HepG2 (cell line): ENCODE results near the gene FAM53B. TPM values are rescaled to one million over a fixed set of nuclear protein-coding genes. Genes with fewer than 3 reads are reported as not detected.

Source experiments
- ATAC-seq: fragments of 200-7000 bp; cut with Tn5 transposase; 3 replicates; pipeline ENCODE4 v1.9.1; 2020; ENCODE audit warnings: mild to moderate bottlenecking, moderate library complexity
- BruUV-seq: library from RNA; stranded (reverse); fragments of 400-500 nt; replicated peaks from 2 replicates; lab custom pipeline; 2021; lab: Mats Ljungman, UMichigan
- CTCF ChIA-PET: fragments of 300-600 bp; formaldehyde crosslinking; extraction: SDS; loops from one replicate; lab custom pipeline; 2021; ENCODE audit warnings: low total read pairs, inconsistent platforms, low intra/inter-chr PET ratio; lab: Yijun Ruan, JAX
- POLR2A ChIA-PET: fragments of 350-600 bp; sonication (Branson Sonifier 250); formaldehyde crosslinking; loops from one replicate; lab custom pipeline; 2020; ENCODE audit warnings: antibody characterized with exemption, inconsistent platforms; lab: Yijun Ruan, JAX
- DNase-seq: peaks from one replicate; pipeline ENCODE4 v3.0.0-alpha.2; 2015; ENCODE audit warnings: low spot score
- FAIRE-seq: peaks from 3 replicates; lab custom pipeline; 2011; peaks lifted over from hg19 to GRCh38; lab: Jason Lieb, UNC
- H2AFZ ChIP-seq: one replicate; pipeline ENCODE4 v1.6.1; 2011; ENCODE audit warnings: low read length, inconsistent platforms
- H3K27ac ChIP-seq: fragments of 300-600 bp; 3 replicates; pipeline ENCODE4 v1.8.0; 2011; ENCODE audit warnings: mixed run types, mild to moderate bottlenecking, mixed read lengths, low read length, inconsistent platforms; ENCODE audit not compliant: insufficient read depth; ENCODE audit errors: extremely low read length
- H3K27me3 ChIP-seq, 2 experiments: fragments of 200-600 bp in 1 of 2; 2 replicates in 1 of 2; 3 replicates in 1 of 2; pipeline versions ENCODE4 v1.6.0 to v1.8.0; 2011; ENCODE audit warnings: low read length in 2 of 2, mild to moderate bottlenecking in 2 of 2, moderate library complexity in 2 of 2, inconsistent platforms in 1 of 2; ENCODE audit not compliant: insufficient read depth in 2 of 2, control insufficient read depth in 1 of 2
- H3K36me3 ChIP-seq, 2 experiments: fragments of 200-600 bp in 1 of 2; replicated peaks in 1 of 2; 2 replicates in 1 of 2; 3 replicates in 1 of 2; pipeline versions ENCODE4 v1.5.1 to v1.8.0; 2011; ENCODE audit warnings: low read length in 2 of 2, inconsistent platforms in 1 of 2; ENCODE audit not compliant: insufficient read depth in 2 of 2, control insufficient read depth in 1 of 2
- H3K4me1 ChIP-seq: 2 replicates; pipeline ENCODE4 v1.5.1; 2012; ENCODE audit warnings: low read length, inconsistent platforms; ENCODE audit not compliant: insufficient read depth
- H3K4me2 ChIP-seq: 2 replicates; pipeline ENCODE4 v1.6.0; 2011; ENCODE audit warnings: low read depth, low read length, inconsistent platforms
- H3K4me3 ChIP-seq, 3 experiments: fragments of 200-600 bp in 1 of 3; sonication (generic), shearing (Covaris generic) in 1 of 3; replicated peaks in 1 of 3; 2 replicates each; pipeline ENCODE4 v1.5.1; 2011 to 2016; ENCODE audit warnings: low read length in 3 of 3, inconsistent platforms in 2 of 3, low read depth in 2 of 3, mild to moderate bottlenecking in 2 of 3, control low read depth in 1 of 3, mixed read lengths in 1 of 3; ENCODE audit not compliant: insufficient read depth in 1 of 3
- H3K79me2 ChIP-seq: one replicate; pipeline ENCODE4 v1.6.1; 2011; ENCODE audit warnings: low read length, inconsistent platforms; ENCODE audit not compliant: insufficient read depth
- H3K9ac ChIP-seq: 2 replicates; pipeline ENCODE4 v1.6.0; 2011; ENCODE audit warnings: mild to moderate bottlenecking, low read depth, low read length, inconsistent platforms; ENCODE audit not compliant: insufficient read depth
- H3K9me3 ChIP-seq: 2 replicates; pipeline ENCODE4 v1.5.1; 2012; ENCODE audit warnings: mild to moderate bottlenecking, low read length
- H4K20me1 ChIP-seq: 2 replicates; pipeline ENCODE4 v1.6.0; 2011; ENCODE audit warnings: inconsistent platforms, mild to moderate bottlenecking, low read length, moderate library complexity; ENCODE audit not compliant: insufficient read depth
- HMG20B ChIP-seq: conservative IDR thresholded peaks from 2 replicates; pipeline ENCODE4 v1.6.1; 2016; ENCODE audit warnings: missing genetic modification reagents, missing compliant biosample characterization
- MED8 ChIP-seq: sonication (generic); formaldehyde crosslinking; IDR thresholded peaks from 2 replicates; pipeline ENCODE4 v1.8.1; 2023; ENCODE audit warnings: mild to moderate bottlenecking, missing genetic modification reagents; ENCODE audit not compliant: insufficient replicate concordance
- PAWR ChIP-seq: sonication (generic); formaldehyde crosslinking; IDR thresholded peaks from 2 replicates; pipeline ENCODE4 v1.4.0; 2020; ENCODE audit warnings: missing genetic modification reagents, mild to moderate bottlenecking, borderline replicate concordance
- PHF21A ChIP-seq: sonication (generic); formaldehyde crosslinking; IDR thresholded peaks from 2 replicates; pipeline ENCODE4 v1.5.0; 2020; ENCODE audit warnings: mild to moderate bottlenecking, missing genetic modification reagents
- PLRG1 ChIP-seq: fragments of 450-650 bp; conservative IDR thresholded peaks from 2 replicates; pipeline ENCODE4 v1.6.1; 2016
- RELA ChIP-seq: sonication (generic); formaldehyde crosslinking; IDR thresholded peaks from 2 replicates; pipeline ENCODE4 v1.4.0; 2020; ENCODE audit warnings: missing genetic modification reagents
- ZFYVE20 ChIP-seq: sonication (generic); formaldehyde crosslinking; IDR thresholded peaks from 2 replicates; pipeline ENCODE4 v1.8.0; 2023; ENCODE audit warnings: low read depth, mild to moderate bottlenecking, moderate library complexity, missing genetic modification reagents, borderline replicate concordance
- ZKSCAN1 ChIP-seq: fragments of 150-350 bp; IDR thresholded peaks from 2 replicates; pipeline ENCODE4 v1.6.1; 2014; ENCODE audit warnings: low read length
- ZKSCAN5 ChIP-seq: sonication (generic); formaldehyde crosslinking; IDR thresholded peaks from 2 replicates; pipeline ENCODE4 v1.5.1; 2020; ENCODE audit warnings: mild to moderate bottlenecking, missing genetic modification reagents
- ZNF180 ChIP-seq: sonication (generic); formaldehyde crosslinking; IDR thresholded peaks from 2 replicates; pipeline ENCODE4 v1.4.0; 2020; ENCODE audit warnings: low read depth, missing genetic modification reagents, borderline replicate concordance
- WGBS: methylation state at CpG from one replicate; pipeline ENCODE4 v1.1.6; 2017; ENCODE audit warnings: low lambda C conversion rate; 5-methylcytosine and 5-hydroxymethylcytosine counted together
- in situ Hi-C: cut with HindIII; loops from 2 replicates; pipeline ENCODE4 v1.10.0; 2017; ENCODE audit warnings: low pct_unique_long_range_greater_than_20kb; ENCODE audit not compliant: extremely low pct_ligation_motif_present
- intact Hi-C: fragments of 100-400 bp; cut with micrococcal nuclease; formaldehyde crosslinking; loops from one replicate; pipeline ENCODE4 v1.10.0; 2022; ENCODE audit not compliant: unreplicated experiment
- polyA plus RNA-seq, 8 experiments: library from polyadenylated mRNA; depleted of rRNA in 3 of 8; stranded (reverse) in 7 of 8; unstranded in 1 of 8; fragments of >200 nt; fragmentation: Illumina TruSeq in 4 of 8; extraction: Trizol in 4 of 8; gene quantifications; 2 replicates each; pipeline versions ENCODE4 v1.2.1 to v1.2.3, GENCODE V29; 2011 to 2016; ENCODE audit warnings: low read depth in 4 of 8, missing spikeins in 1 of 8, mixed read lengths in 1 of 8; ENCODE audit not compliant: insufficient read depth in 1 of 8
- total RNA-seq, 5 experiments: library from RNA; depleted of rRNA; stranded (reverse); fragments of >200 nt; fragmentation: Illumina TruSeq; extraction: Trizol; gene quantifications; 2 replicates each; pipeline ENCODE4 v1.2.3, GENCODE V29; 2016; ENCODE audit warnings: low read depth in 1 of 5
- TF ChIP-seq, protein P1 (sequence below), 2 experiments: sonication (generic) in 1 of 2; formaldehyde crosslinking in 1 of 2; IDR thresholded peaks; 2 replicates each; pipeline versions ENCODE4 v1.4.0 to v1.6.1; 2018 to 2020; ENCODE audit warnings: missing genetic modification reagents in 2 of 2, borderline replicate concordance in 1 of 2, low read depth in 1 of 2, mild to moderate bottlenecking in 1 of 2, missing biosample characterization in 1 of 2
- TF ChIP-seq, protein P2 (sequence below): sonication (generic); formaldehyde crosslinking; IDR thresholded peaks from 2 replicates; pipeline ENCODE4 v1.4.0; 2020; ENCODE audit warnings: mild to moderate bottlenecking, missing genetic modification reagents
- TF ChIP-seq, protein P3 (sequence below): IDR thresholded peaks from 2 replicates; pipeline ENCODE4 v1.6.1; 2012; ENCODE audit warnings: low read depth, low read length, improper control_type of control experiment

FAM53B gene
- total and polyA plus RNA-seq, 2 of the 13 experiments (the other 11 are each of a cell fraction or from before 2014, with no cell fraction given), result 6.4 to 19.3 TPM

DNA sequence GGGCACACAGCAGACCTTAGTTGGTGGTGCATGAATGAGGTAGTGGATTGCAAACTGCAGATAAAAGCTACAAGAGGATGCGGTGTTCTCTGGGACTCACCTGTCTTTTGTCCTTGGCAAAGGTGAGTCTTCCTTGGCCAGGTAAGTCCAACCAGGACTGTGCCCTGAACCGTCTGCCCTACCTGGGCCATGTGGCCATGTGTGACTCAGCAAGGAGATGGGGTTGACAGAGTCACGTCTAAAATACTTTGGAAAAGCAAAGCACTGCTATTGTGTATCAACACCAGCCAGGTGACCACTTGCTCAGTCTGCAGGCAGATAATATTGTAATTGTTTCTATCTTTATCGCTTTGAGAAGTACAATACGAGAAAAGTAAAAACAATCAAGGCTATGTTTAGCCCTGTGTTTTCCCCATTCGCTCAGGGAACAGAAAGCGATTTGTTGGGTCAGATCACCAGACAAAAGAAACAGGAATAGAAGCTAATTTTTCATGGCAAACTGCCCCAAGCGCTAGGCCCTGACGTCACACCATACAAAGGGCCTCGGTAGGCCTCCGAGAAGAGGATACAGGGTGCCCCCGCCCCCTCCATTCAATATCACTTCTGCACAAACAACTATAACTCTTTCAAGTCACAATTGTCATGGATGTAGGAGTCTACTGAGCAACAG lies 57.3 kb downstream of the FAM53B start (continued):
- TF ChIP-seq, protein P1, sequence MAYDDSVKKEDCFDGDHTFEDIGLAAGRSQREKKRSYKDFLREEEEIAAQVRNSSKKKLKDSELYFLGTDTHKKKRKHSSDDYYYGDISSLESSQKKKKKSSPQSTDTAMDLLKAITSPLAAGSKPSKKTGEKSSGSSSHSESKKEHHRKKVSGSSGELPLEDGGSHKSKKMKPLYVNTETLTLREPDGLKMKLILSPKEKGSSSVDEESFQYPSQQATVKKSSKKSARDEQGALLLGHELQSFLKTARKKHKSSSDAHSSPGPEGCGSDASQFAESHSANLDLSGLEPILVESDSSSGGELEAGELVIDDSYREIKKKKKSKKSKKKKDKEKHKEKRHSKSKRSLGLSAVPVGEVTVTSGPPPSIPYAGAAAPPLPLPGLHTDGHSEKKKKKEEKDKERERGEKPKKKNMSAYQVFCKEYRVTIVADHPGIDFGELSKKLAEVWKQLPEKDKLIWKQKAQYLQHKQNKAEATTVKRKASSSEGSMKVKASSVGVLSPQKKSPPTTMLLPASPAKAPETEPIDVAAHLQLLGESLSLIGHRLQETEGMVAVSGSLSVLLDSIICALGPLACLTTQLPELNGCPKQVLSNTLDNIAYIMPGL (CRISPR knock-in tag; IDR thresholded peaks at IDR 0.05; ENCODE audit: borderline replicate concordance in 1 of 2, low read depth in 1 of 2), result no peak
- TF ChIP-seq HMG20B (CRISPR knock-in tag) (no peak), RELA (CRISPR knock-in tag) (no peak), ZFYVE20 (CRISPR knock-in tag) (no peak), ZKSCAN1 (no peak), PLRG1 (no peak), PHF21A (CRISPR knock-in tag) (no peak)

DNA sequence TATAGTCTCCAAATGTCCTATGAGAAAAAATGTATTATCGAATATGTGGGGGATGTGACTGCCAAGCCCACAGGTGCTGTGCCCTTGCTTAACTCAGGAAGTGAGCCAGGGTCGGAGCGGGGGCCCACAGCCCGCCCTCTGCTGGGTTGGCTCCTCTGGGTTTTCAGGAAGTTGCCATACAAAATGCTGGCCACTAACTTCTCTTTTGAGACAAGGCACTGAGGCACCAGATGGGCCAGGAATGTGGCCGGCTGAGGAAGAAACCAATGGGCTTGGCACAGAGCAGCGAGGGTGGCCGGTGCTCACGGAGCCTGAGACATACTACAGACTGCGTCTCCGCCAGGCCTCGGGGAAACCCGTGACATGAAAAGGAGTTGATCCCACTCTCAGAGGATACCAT lies 58.9 kb downstream of the FAM53B start:
- H2AFZ ChIP-seq, result no peak overlapping the region
- intact Hi-C loops, result no loop called here
- no peak for ATAC-seq
- no peak overlapping the region for H3K27ac ChIP-seq
- H3K4me3 ChIP-seq, result no peak overlapping the region
- H3K9ac ChIP-seq, result no peak overlapping the region
- DNase-seq, result no peak
- no TSS peak for BruUV-seq
- in situ Hi-C loops, result no loop called here
- no peak for FAIRE-seq
- H3K4me2 ChIP-seq, result no peak overlapping the region
- no peaks in the 10 kb centered on the region for H4K20me1 ChIP-seq
- H3K9me3 ChIP-seq, result no peaks in the 10 kb centered on the region
- CTCF ChIA-PET, result no interaction called here
- peaks cover 21 to 48% of the 10 kb centered on the region in 2 experiments for H3K36me3 ChIP-seq
- H3K27me3 ChIP-seq, result no peaks in the 10 kb centered on the region
- WGBS, result 97% methylated on average over 12 of the region's 12 CpGs
- POLR2A ChIA-PET, result no interaction called here
- peaks cover 2% of the 10 kb centered on the region for H3K79me2 ChIP-seq
- TF ChIP-seq MED8 (CRISPR knock-in tag) (no peak), PAWR (CRISPR knock-in tag) (no peak), ZKSCAN5 (no peak), ZNF180 (no peak)
- TF ChIP-seq, protein P2, sequence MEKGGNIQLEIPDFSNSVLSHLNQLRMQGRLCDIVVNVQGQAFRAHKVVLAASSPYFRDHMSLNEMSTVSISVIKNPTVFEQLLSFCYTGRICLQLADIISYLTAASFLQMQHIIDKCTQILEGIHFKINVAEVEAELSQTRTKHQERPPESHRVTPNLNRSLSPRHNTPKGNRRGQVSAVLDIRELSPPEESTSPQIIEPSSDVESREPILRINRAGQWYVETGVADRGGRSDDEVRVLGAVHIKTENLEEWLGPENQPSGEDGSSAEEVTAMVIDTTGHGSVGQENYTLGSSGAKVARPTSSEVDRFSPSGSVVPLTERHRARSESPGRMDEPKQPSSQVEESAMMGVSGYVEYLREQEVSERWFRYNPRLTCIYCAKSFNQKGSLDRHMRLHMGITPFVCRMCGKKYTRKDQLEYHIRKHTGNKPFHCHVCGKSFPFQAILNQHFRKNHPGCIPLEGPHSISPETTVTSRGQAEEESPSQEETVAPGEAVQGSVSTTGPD (CRISPR knock-in tag), result no peak
- TF ChIP-seq, protein P3, sequence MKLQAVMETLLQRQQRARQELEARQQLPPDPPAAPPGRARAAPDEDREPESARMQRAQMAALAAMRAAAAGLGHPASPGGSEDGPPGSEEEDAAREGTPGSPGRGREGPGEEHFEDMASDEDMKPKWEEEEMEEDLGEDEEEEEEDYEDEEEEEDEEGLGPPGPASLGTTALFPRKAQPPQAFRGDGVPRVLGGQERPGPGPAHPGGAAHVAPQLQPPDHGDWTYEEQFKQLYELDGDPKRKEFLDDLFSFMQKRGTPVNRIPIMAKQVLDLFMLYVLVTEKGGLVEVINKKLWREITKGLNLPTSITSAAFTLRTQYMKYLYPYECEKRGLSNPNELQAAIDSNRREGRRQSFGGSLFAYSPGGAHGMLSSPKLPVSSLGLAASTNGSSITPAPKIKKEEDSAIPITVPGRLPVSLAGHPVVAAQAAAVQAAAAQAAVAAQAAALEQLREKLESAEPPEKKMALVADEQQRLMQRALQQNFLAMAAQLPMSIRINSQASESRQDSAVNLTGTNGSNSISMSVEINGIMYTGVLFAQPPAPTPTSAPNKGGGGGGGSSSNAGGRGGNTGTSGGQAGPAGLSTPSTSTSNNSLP, result no peak
- no peaks in the 10 kb centered on the region for H3K4me1 ChIP-seq
